Thymus (tissue), 11 donors: ENCODE measurements around the gene PPM1H. TPM values are rescaled to one million over a fixed set of nuclear protein-coding genes. Genes with fewer than 3 reads are reported as not detected.

Experiments used
- DNase-seq, 9 donors: peaks; one replicate each; pipeline ENCODE4 v3.0.0-alpha.2; 2013; ENCODE audit warnings: low spot score in 9 of 9, low read depth in 6 of 9, missing footprints in 1 of 9
- H3K27ac ChIP-seq, 2 donors: one replicate each; pipeline ENCODE4 v1.5.1; 2013; ENCODE audit warnings: control low read depth in 1 of 2, low read depth in 1 of 2, low read length in 1 of 2, mild to moderate bottlenecking in 1 of 2, moderate library complexity in 1 of 2
- H3K27me3 ChIP-seq, 2 donors: one replicate each; pipeline ENCODE4 v1.5.1; 2013; ENCODE audit warnings: low read length in 1 of 2; ENCODE audit not compliant: control insufficient read depth in 2 of 2, insufficient read depth in 1 of 2
- H3K36me3 ChIP-seq, 2 donors: one replicate each; pipeline ENCODE4 v1.5.1; 2013; ENCODE audit warnings: low read length in 1 of 2, mild to moderate bottlenecking in 1 of 2, moderate library complexity in 1 of 2; ENCODE audit not compliant: control insufficient read depth in 2 of 2, insufficient read depth in 2 of 2
- H3K4me1 ChIP-seq, 2 donors: one replicate each; pipeline ENCODE4 v1.5.1; 2013; ENCODE audit warnings: low read length in 2 of 2; ENCODE audit not compliant: control insufficient read depth in 2 of 2, insufficient read depth in 2 of 2
- H3K4me3 ChIP-seq, 2 donors: one replicate each; pipeline ENCODE4 v1.5.1; 2013; ENCODE audit warnings: low read length in 2 of 2, control low read depth in 1 of 2, mild to moderate bottlenecking in 1 of 2
- H3K9me3 ChIP-seq, 2 donors: one replicate each; pipeline ENCODE4 v1.5.1; 2013; ENCODE audit warnings: low read length in 1 of 2, mild to moderate bottlenecking in 1 of 2; ENCODE audit not compliant: control insufficient read depth in 2 of 2, insufficient read depth in 1 of 2
- WGBS: extraction: QIAGEN DNeasy Blood & Tissue Kit; methylation state at CpG from one replicate; pipeline ENCODE4 v1.1.7; 2013; 5-methylcytosine and 5-hydroxymethylcytosine counted together
- polyA plus RNA-seq: library from polyadenylated mRNA; stranded (reverse); fragments of 200-250 nt; gene quantifications from one replicate; pipeline ENCODE4 v1.2.3, GENCODE V29; 2013
- total RNA-seq: library from RNA; stranded (reverse); fragments of 120-200 nt; gene quantifications from one replicate; pipeline ENCODE4 v1.2.4, GENCODE V29; 2013
- donor health status: healthy.

Gene PPM1H
- total and polyA plus RNA-seq, 2 donors, result 3.6 to 7.8 TPM

DNA sequence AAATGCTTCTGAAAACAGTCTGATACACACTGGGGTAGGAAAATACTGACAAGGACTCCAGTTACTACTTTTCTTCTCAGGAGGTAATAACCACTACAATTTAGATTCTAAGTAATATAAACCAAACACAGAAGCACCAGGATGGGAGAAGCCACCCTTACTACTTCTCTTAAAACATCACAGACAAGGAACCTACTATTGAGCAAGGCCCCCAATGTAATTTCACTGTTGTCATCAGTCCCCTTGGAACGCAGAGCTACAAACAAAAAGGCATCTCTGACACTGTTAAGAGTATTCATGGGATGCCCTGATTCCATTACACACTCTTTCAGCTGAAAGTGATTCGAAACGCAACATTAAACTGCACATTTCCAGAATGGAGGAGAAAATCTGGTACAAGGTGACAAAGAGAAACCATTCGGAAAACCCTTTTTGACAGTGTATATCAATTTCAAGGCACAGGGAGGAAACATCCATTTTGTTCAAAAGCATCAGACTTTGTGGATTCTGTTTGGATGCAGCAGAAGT lies 185.9 kb downstream of the PPM1H start:
- H3K4me3 ChIP-seq, result no peak overlapping the region
- no peak for DNase-seq
- H3K9me3 ChIP-seq, result no peaks in the 10 kb centered on the region
- H3K27ac ChIP-seq, result no peak overlapping the region
- no peaks in the 10 kb centered on the region for H3K27me3 ChIP-seq
- no peaks in the 10 kb centered on the region for H3K36me3 ChIP-seq
- H3K4me1 ChIP-seq, result peaks cover 0 to 8% of the 10 kb centered on the region in 2 donors
- WGBS, result 96% methylated on average over 4 of the region's 4 CpGs

DNA sequence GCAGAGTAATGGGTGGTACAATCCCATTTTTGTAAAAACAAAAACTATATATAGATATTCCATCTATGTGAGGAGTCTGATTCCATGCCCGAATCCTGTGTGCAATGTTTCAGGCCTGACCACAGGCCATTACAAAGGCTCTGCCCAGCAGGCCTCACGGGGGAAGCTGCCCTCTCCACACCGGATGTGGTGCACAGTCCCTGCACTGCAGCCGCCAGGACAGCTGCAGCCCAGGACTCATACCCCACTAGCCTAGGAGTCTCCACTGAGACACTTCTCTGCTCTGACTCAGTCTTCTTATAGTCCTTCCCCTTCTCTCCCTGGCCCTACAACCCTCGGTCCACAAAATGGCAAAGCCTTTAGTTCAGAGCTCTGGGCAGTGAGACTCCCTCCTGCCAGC lies 190.4 kb downstream of the PPM1H start:
- no peak overlapping the region for H3K27ac ChIP-seq
- no peak overlapping the region for H3K4me3 ChIP-seq
- no peak for DNase-seq
- H3K9me3 ChIP-seq, result no peaks in the 10 kb centered on the region
- H3K27me3 ChIP-seq, result no peaks in the 10 kb centered on the region
- WGBS, result 90% methylated on average over 5 of the region's 5 CpGs
- H3K4me1 ChIP-seq, result peaks cover 0 to 31% of the 10 kb centered on the region in 2 donors
- no peaks in the 10 kb centered on the region for H3K36me3 ChIP-seq

DNA sequence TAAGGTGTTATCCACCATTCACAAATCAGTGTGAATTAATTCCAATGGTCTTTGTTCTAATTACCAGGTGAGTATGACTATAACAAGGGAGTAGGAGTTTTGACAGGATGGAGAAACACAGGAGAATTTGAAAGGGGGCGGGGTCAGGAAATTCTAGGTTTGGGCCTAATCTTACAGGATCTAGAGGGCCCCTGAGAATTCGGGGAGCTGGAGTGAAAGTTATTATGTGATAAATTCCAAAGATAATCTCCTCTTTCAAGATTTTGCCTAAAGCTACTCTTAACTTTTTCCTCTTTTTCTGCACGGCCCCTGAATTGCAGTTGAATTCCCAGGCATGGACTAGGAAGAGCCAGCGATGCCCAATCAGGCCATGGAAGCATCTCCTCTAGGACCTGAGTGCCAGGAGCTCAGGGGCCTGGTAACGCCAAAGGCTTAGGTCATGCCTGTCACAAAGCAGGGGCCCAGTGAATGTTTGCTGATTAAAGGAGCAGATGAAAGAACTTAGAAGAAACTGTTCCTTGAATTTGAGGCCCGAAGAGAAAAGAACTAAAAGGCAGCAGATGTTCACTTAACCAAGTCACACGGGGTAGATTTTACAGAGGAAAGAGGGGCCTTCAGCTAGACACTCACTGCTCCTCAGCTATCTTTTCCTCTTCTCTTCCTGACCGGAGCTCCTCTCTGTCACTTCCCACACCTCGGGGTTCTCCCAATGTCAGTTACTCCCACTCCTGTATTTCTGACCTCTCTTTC lies 195.5 kb downstream of the PPM1H start:
- Histone ChIP-seq H3K9me3 (no peaks in the 10 kb centered on the region), H3K4me3 (peak overlapping the region in 1 of 2 donors; percentile 2), H3K36me3 (no peaks in the 10 kb centered on the region), H3K27me3 (no peaks in the 10 kb centered on the region), H3K4me1 (peaks cover 8 to 60% of the 10 kb centered on the region in 2 donors), H3K27ac (peak overlapping the region; percentile 21 to 97)
- peak in 5 of 9 donors; percentile 42 to 63 (median 45) for DNase-seq
- WGBS, result 79% methylated on average over 9 of the region's 9 CpGs

DNA sequence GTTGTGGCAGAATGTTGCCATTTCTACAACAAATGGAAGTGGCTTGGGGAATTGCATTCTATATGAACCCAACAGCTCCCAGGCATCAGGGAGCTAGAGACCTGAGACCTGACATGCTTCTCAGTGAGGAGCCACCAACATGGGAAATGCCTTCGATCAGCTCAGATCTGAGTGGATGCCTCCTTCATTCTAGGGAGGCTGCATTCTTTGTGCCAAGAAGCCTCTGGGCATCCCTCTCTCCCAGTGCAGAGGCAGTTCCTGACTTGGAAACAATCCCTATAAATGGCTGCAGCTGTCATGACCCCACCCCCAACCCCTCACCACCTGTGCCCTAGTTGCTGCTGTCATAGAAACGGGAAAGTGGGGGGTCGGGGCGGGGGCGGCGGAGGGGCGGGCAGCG lies 196.3 kb downstream of the PPM1H start:
- 80% methylated on average over 8 of the region's 8 CpGs for WGBS
- Histone ChIP-seq H3K36me3 (no peaks in the 10 kb centered on the region), H3K27ac (peak overlapping the region in 1 of 2 donors; percentile 85), H3K27me3 (no peaks in the 10 kb centered on the region), H3K4me3 (no peak overlapping the region), H3K9me3 (no peaks in the 10 kb centered on the region), H3K4me1 (peaks cover 8 to 60% of the 10 kb centered on the region in 2 donors)
- peak in 6 of 9 donors; percentile 47 to 71 (median 58) for DNase-seq

DNA sequence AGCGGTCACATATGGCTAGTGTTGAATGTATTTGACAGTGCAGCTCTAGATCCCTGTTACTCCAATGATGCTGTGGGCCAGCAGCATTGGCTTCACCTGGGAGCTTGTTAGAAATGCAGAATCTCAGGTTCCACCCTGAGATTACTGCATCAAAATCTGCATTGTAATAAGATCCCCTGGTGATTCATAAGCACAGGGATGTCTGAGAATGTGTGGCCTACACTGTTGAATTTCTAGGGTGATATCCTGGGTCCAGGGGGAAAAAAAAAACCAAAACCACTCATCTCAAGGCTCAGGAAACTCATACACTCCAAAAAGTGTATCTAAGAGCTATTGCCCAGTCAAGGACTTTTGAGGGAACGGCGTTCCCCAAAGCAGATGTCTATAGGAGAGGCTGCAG lies 196.8 kb downstream of the PPM1H start:
- Histone ChIP-seq H3K4me1 (peaks cover 8 to 60% of the 10 kb centered on the region in 2 donors), H3K4me3 (no peak overlapping the region), H3K9me3 (no peaks in the 10 kb centered on the region), H3K27ac (peak overlapping the region in 1 of 2 donors; percentile 85), H3K27me3 (no peaks in the 10 kb centered on the region), H3K36me3 (no peaks in the 10 kb centered on the region)
- 98% methylated on average over 3 of the region's 3 CpGs for WGBS
- no peak for DNase-seq

DNA sequence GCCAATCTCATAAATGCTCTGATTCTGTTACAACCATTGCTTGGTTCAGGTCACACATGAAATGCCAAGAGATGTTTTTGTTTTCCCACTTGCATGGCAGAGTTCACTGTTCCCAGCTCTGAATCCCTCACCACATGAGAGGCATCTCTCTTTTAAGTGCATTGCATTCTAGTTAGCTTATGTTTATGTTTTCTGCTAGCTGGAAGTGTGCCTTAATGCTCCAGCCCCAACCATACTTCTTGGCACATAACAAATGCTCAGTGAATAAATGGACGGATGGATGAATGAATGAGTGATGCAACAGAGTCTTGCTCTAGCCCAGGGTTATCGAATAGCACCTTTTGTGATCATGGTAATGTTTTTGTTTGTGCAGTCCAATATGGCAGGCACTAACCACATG lies 197.3 kb downstream of the PPM1H start:
- Histone ChIP-seq H3K4me1 (peaks cover 8 to 60% of the 10 kb centered on the region in 2 donors), H3K4me3 (no peak overlapping the region), H3K27me3 (no peaks in the 10 kb centered on the region), H3K36me3 (no peaks in the 10 kb centered on the region), H3K9me3 (no peaks in the 10 kb centered on the region), H3K27ac (no peak overlapping the region)
- 99% methylated on average over 2 of the region's 2 CpGs for WGBS
- DNase-seq, result no peak

DNA sequence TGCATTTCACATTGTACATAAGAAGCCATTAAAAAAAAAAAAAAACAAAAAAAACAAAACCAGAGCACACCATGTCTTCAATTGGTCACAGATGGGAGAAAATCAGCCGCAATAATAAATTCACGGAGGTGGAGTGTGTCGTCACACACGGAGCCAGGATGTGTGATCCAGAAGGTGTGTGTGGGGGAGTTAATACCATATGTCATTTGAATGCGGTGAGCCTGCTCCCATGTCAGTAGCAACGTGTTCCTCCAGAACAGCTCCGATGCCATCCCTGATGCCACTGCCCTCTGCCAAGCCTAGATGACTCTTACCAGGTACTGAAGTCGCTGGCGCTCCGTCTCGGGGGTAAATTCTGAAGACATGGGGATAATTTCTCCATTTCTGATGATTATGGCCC lies 197.8 kb downstream of the PPM1H start:
- Histone ChIP-seq H3K36me3 (no peaks in the 10 kb centered on the region), H3K4me3 (no peak overlapping the region), H3K27me3 (no peaks in the 10 kb centered on the region), H3K27ac (no peak overlapping the region), H3K9me3 (no peaks in the 10 kb centered on the region), H3K4me1 (peaks cover 8 to 62% of the 10 kb centered on the region in 2 donors)
- DNase-seq, result no peak
- WGBS, result 99% methylated on average over 11 of the region's 11 CpGs

- Histone ChIP-seq H3K4me3 (no peak overlapping the region), H3K36me3 (no peaks in the 10 kb centered on the region), H3K9me3 (no peaks in the 10 kb centered on the region), H3K27me3 (no peaks in the 10 kb centered on the region), H3K4me1 (peaks cover 8 to 66% of the 10 kb centered on the region in 2 donors), H3K27ac (peak overlapping the region in 1 of 2 donors; percentile 20)
- WGBS, result 98% methylated on average over 2 of the region's 2 CpGs
- no peak for DNase-seq
Measured at GRCh38 chr12:62736596-62736995, 198.4 kb downstream of the PPM1H start.

DNA sequence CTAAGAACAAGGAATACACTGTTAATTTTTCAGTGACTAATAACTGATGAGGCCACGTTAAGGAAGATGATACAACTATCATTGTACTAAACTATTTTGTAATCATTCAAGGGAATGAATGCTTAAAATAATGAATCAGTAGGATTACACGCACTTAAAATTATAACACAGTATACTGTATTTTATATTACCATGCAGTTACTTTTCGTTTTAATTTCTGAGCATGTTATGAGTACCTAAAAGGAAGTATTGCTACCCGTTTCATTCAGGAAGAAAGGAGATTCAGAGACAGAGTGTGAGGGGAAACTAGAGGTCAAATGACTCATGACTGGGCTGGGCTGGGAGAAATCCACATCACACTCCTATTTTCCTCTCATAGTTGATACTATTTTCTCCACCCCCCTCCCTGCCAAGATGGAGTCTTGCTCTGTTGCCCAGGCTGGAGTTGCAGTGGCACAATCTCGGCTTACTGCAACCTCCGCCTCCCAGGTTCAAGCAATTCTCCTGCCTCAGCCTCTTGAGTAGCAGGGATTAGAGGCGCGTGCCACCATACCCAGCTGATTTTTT lies 202.0 kb downstream of the PPM1H start:
- H3K4me3 ChIP-seq, result no peak overlapping the region
- H3K27ac ChIP-seq, result no peak overlapping the region
- H3K4me1 ChIP-seq, result peaks cover 3 to 48% of the 10 kb centered on the region in 2 donors
- no peaks in the 10 kb centered on the region for H3K36me3 ChIP-seq
- no peak for DNase-seq
- 94% methylated on average over 8 of the region's 8 CpGs for WGBS
- H3K9me3 ChIP-seq, result no peaks in the 10 kb centered on the region
- H3K27me3 ChIP-seq, result no peaks in the 10 kb centered on the region
